Hepatocyte (in vitro differentiated cells): Measurements from ENCODE around the gene GPRIN1. TPM values are rescaled to one million over a fixed set of nuclear protein-coding genes. Genes with fewer than 3 reads are reported as not detected.
"Not testable (repeated sequence)": the region's sequence is repeated elsewhere in the genome, so short reads cannot be mapped to it uniquely, and the experiment has no call there.

Experiments
- DNase-seq: peaks from one replicate; pipeline ENCODE4 v3.0.0-alpha.2; 2016; ENCODE audit warnings: low spot score
- H2AFZ ChIP-seq: fragments of 200-600 bp; sonication (generic); 2 replicates; pipeline ENCODE4 v1.6.0; 2016; ENCODE audit warnings: antibody characterized with exemption, mild to moderate bottlenecking
- H3K27ac ChIP-seq: fragments of 200-600 bp; sonication (generic); 2 replicates; pipeline ENCODE4 v1.5.1; 2016; ENCODE audit warnings: mild to moderate bottlenecking
- H3K27me3 ChIP-seq: fragments of 200-600 bp; sonication (generic); 2 replicates; pipeline ENCODE4 v1.6.1; 2016
- H3K36me3 ChIP-seq: fragments of 200-600 bp; sonication (generic); replicated peaks from 2 replicates; pipeline ENCODE4 v1.5.1; 2016; ENCODE audit warnings: low read depth; ENCODE audit not compliant: insufficient read depth
- H3K4me1 ChIP-seq: fragments of 200-600 bp; sonication (generic); 2 replicates; pipeline ENCODE4 v1.5.1; 2016; ENCODE audit warnings: mild to moderate bottlenecking, moderate library complexity; ENCODE audit not compliant: insufficient read depth
- H3K4me2 ChIP-seq: fragments of 200-600 bp; sonication (generic); 2 replicates; pipeline ENCODE4 v1.6.0; 2016
- H3K4me3 ChIP-seq: fragments of 200-600 bp; sonication (generic); 2 replicates; pipeline ENCODE4 v1.5.1; 2016; ENCODE audit warnings: mild to moderate bottlenecking
- H3K79me2 ChIP-seq: fragments of 200-600 bp; sonication (generic); 2 replicates; pipeline ENCODE4 v1.6.0; 2017; ENCODE audit warnings: mild to moderate bottlenecking
- H3K9me2 ChIP-seq: fragments of 200-600 bp; sonication (generic); replicated peaks from 2 replicates; pipeline ENCODE4 v1.6.0; 2017; ENCODE audit warnings: mild to moderate bottlenecking; ENCODE audit not compliant: insufficient read depth
- H3K9me3 ChIP-seq: fragments of 200-600 bp; sonication (generic); 2 replicates; pipeline ENCODE4 v1.5.1; 2016; ENCODE audit warnings: low read depth, mild to moderate bottlenecking
- H4K20me1 ChIP-seq: fragments of 200-600 bp; sonication (generic); 2 replicates; pipeline ENCODE4 v1.6.0; 2016; ENCODE audit warnings: mild to moderate bottlenecking; ENCODE audit not compliant: insufficient read depth, poor library complexity, severe bottlenecking
- EZH2 ChIP-seq: fragments of 200-600 bp; sonication (generic); IDR thresholded peaks from 2 replicates; pipeline ENCODE4 v1.6.1; 2016; ENCODE audit warnings: antibody characterized with exemption, mild to moderate bottlenecking, borderline replicate concordance
- EZH2phosphoT487 ChIP-seq: fragments of 200-600 bp; sonication (generic); IDR thresholded peaks from one replicate; pipeline ENCODE4 v1.6.1; 2018; ENCODE audit warnings: antibody characterized with exemption, mild to moderate bottlenecking, low read depth, moderate library complexity; ENCODE audit not compliant: unreplicated experiment, severe bottlenecking
- WGBS: methylation state at CpG from one replicate; pipeline ENCODE4 v1.1.6; 2016; ENCODE audit warnings: low lambda C conversion rate; ENCODE audit errors: missing lambda C conversion rate; 5-methylcytosine and 5-hydroxymethylcytosine counted together
- polyA plus RNA-seq: library from polyadenylated mRNA; unstranded; fragments of >200 nt; fragmentation: Nextera tagmentation; extraction: Ambion mirVana; gene quantifications from 2 replicates; pipeline ENCODE4 v1.2.1, GENCODE V29; 2016
- total RNA-seq: library from RNA; depleted of rRNA; stranded (reverse); fragments of >200 nt; gene quantifications from 2 replicates; pipeline ENCODE4 v1.2.3, GENCODE V29; 2014
- TF ChIP-seq, protein P1 (sequence below): fragments of 200-600 bp; sonication (generic); IDR thresholded peaks from 2 replicates; pipeline ENCODE4 v1.5.1; 2016; ENCODE audit warnings: antibody characterized with exemption, mild to moderate bottlenecking; ENCODE audit not compliant: poor library complexity

The GPRIN1 gene
- total and polyA plus RNA-seq, 2 experiments from 2014 or later = 1.6 to 2.2 TPM

- Histone ChIP-seq H3K79me2 (no peaks in the 10 kb centered on the region), H3K9me2 (no peaks in the 10 kb centered on the region), H3K36me3 (no peaks in the 10 kb centered on the region), H3K27ac (no peak overlapping the region), H3K27me3 (no peaks in the 10 kb centered on the region), H2AFZ (no peak overlapping the region), H3K4me2 (no peak overlapping the region), H3K9me3 (no peaks in the 10 kb centered on the region), H3K4me1 (peaks cover 4% of the 10 kb centered on the region), H4K20me1 (no peaks in the 10 kb centered on the region), H3K4me3 (no peak overlapping the region)
- DNase-seq = no peak
- TF ChIP-seq EZH2phosphoT487 (no peak), EZH2 (no peak)
- TF ChIP-seq, protein P1, sequence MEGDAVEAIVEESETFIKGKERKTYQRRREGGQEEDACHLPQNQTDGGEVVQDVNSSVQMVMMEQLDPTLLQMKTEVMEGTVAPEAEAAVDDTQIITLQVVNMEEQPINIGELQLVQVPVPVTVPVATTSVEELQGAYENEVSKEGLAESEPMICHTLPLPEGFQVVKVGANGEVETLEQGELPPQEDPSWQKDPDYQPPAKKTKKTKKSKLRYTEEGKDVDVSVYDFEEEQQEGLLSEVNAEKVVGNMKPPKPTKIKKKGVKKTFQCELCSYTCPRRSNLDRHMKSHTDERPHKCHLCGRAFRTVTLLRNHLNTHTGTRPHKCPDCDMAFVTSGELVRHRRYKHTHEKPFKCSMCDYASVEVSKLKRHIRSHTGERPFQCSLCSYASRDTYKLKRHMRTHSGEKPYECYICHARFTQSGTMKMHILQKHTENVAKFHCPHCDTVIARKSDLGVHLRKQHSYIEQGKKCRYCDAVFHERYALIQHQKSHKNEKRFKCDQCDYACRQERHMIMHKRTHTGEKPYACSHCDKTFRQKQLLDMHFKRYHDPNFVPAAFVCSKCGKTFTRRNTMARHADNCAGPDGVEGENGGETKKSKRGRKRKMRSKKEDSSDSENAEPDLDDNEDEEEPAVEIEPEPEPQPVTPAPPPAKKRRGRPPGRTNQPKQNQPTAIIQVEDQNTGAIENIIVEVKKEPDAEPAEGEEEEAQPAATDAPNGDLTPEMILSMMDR = no peak
- WGBS = 33% methylated on average over 2 of the region's 2 CpGs
Observed at GRCh38 chr5:176603091-176603490, 6.9 kb downstream of the GPRIN1 start.

DNA sequence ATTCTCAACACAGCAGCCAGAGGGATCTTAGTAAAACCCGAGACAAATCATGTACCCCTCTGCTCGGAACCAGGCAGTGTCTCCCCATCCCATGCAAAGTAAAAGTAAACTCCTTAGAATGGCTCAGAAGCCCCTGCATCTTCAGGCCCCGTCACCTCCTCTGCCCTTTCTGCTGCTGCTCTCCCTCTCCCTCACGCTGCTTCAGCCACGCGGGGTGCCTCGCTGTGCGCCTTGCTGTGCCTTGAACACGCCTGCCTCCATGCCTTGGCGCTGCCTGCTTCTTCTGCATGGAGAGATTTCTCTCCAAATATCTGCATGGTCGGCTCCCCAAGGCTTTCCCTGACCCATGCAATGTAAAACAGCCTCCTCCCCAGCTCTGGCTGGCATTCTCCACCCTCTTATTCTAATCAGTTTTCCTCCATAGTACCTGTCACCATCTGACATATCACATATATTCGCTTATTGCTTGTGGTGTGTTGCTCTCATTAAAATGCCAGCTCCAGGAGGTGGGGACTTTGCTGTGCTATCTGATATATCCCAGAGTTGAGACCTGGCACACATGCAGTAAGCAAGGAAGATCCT lies 8.0 kb downstream of the GPRIN1 start:
- Histone ChIP-seq H4K20me1 (no peaks in the 10 kb centered on the region), H3K4me1 (peaks cover 4% of the 10 kb centered on the region), H2AFZ (no peak overlapping the region), H3K4me2 (no peak overlapping the region), H3K36me3 (no peaks in the 10 kb centered on the region), H3K27ac (no peak overlapping the region), H3K9me2 (no peaks in the 10 kb centered on the region), H3K4me3 (no peak overlapping the region), H3K9me3 (no peaks in the 10 kb centered on the region), H3K27me3 (no peaks in the 10 kb centered on the region), H3K79me2 (no peaks in the 10 kb centered on the region)
- DNase-seq = no peak
- WGBS = 83% methylated on average over 12 of the region's 12 CpGs
- TF ChIP-seq EZH2 = no peak
- no peak for TF ChIP-seq EZH2phosphoT487
- TF ChIP-seq, protein P1 = no peak

- not testable (repeated sequence) for H3K4me3 ChIP-seq, H3K79me2 ChIP-seq, H3K36me3 ChIP-seq, H3K27me3 ChIP-seq, H3K27ac ChIP-seq, H3K9me3 ChIP-seq, H4K20me1 ChIP-seq, H2AFZ ChIP-seq, DNase-seq, H3K4me2 ChIP-seq, H3K9me2 ChIP-seq, H3K4me1 ChIP-seq
- WGBS = 93% methylated on average over 19 of the region's 19 CpGs
Observed at GRCh38 chr5:176599749-176600430, 10.1 kb downstream of the GPRIN1 start.

DNA sequence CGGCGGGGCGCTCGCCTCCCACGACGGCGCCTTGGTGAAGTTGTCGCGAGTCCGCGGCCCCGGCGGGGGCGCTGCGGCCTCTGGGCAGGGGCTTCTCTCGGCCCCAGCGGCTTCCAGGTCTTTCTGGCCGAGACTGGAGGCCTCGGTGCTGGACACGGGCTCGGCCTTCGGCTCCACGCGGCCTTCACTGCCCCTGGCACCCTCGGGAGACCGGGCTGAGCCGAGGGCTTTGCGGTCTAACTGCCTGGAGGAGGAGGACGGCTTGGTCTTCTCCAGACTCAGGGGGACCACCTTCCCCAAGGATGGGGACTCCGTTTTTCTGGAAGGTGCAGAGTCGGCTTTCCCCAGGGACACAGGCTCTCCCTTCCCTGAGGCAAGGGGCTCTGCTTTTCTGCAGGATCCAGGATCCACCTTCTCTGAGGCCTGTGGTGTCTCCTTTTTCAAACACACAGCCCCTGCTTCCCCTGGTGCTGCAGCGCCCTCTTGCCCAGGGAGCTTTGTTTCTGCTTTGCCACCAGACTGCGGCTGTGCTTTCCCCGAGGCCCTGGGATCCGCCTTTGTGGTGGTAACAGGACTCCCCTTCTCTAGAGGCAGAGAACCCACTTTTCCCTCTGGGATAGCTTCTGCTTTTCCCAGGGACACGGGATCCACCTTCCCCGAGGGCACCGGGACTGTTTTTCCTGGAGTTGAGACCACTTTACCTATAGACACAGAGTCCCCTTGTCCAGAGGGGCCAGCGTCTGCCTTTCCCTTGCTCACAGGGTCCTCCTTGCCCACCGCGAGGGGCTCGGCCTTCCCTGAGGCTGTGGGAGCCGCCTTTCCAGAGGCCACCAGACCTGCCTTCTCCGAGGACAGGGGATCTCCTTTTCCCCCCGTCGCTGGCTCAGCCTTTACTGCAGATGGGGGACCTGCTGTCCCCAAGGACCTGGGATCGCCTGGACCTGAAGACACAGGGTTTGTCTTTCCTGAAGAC lies 12.3 kb downstream of the GPRIN1 start:
- WGBS = 72% methylated on average over 47 of the region's 47 CpGs
- Histone ChIP-seq H4K20me1 (no peaks in the 10 kb centered on the region), H3K4me1 (no peaks in the 10 kb centered on the region), H3K9me2 (no peaks in the 10 kb centered on the region), H3K36me3 (no peaks in the 10 kb centered on the region), H3K27ac (no peak overlapping the region), H3K79me2 (no peaks in the 10 kb centered on the region), H3K4me2 (peak overlapping the region; percentile 88), H3K27me3 (no peaks in the 10 kb centered on the region), H3K4me3 (no peak overlapping the region), H3K9me3 (no peaks in the 10 kb centered on the region), H2AFZ (no peak overlapping the region)
- TF ChIP-seq, protein P1 = no peak
- TF ChIP-seq EZH2phosphoT487 = no peak
- TF ChIP-seq EZH2 = no peak
- no peak for DNase-seq
